HG03045 (cell line): ENCODE data around the gene AACS.
"Not testable (repeated sequence)": the region's sequence is repeated elsewhere in the genome, so short reads cannot be mapped to it uniquely, and the experiment has no call there.

Experiments used
- ATAC-seq: cut with Tn5 transposase; IDR thresholded peaks from one replicate; pipeline ENCODE4 v1.9.1; 2021; ENCODE audit warnings: mild to moderate bottlenecking, moderate library complexity; ENCODE audit not compliant: unreplicated experiment

AACS gene

DNA sequence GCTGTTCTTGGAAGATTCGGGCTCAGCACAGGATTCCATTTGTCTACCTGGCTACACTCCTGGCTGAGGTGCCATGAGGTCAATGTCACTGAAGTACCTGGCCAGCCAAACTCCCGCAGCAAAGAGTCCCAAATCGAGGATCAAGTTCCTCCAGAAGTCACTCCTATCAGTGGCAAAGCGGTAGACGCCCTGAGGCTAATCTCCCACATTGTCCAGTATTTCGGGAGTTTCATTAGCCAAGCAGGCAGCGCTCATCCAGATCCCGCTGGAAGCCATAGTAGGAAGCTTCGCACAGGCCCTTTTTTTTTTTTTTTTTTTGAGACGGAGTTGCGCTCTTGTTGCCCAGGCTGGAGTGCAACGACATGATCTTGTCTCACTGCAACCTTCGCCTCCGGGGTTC is 8.9 kb upstream of the AACS start:
- no peak for ATAC-seq

DNA sequence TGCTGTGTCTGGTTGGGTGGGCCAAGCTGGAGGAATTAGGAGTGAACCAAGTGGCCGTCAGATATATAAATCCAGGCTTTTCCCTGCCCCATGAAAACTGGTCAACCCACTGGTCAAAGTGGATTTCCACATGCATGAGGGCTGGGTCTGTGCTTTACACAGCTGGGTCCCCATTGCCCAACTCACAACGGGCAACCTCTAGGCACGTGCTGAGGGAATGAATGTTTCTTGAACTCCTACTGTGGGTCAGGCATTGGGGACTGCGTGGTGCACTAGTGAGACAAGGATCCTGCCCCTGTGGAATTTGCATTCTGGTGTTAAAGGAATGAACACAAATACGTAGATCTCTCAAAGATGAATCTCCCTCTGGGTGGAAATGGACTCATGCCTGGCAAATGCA is 7.5 kb upstream of the AACS start:
- no peak for ATAC-seq

GRCh38 chr12:125061229-125061628 is 4.0 kb upstream of the AACS start:
- ATAC-seq = no peak

- not testable (repeated sequence) for ATAC-seq
These were observed 1.7 kb upstream of the AACS start for GRCh38 chr12:125063522-125063921.

DNA sequence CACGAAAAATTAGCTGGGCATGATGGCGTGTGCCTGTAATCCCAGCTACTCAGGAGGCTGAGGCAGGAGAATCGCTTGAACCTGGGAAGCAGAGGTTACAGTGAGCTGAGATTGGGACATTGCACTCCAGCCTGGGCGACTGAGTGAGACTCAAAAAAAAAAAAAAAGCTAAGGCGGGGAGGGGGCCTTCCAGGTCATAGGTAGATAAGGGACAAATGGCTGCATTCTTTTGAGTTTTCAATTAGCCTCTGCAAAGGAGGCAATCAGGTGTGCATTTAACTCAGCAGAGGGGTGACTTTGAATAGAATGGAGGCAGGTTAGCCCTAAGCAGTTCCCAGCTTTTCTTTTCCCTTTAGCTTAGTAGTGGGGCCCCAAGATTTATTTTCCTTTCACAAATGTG is 743 bp upstream of the AACS start:
- no peak for ATAC-seq

DNA sequence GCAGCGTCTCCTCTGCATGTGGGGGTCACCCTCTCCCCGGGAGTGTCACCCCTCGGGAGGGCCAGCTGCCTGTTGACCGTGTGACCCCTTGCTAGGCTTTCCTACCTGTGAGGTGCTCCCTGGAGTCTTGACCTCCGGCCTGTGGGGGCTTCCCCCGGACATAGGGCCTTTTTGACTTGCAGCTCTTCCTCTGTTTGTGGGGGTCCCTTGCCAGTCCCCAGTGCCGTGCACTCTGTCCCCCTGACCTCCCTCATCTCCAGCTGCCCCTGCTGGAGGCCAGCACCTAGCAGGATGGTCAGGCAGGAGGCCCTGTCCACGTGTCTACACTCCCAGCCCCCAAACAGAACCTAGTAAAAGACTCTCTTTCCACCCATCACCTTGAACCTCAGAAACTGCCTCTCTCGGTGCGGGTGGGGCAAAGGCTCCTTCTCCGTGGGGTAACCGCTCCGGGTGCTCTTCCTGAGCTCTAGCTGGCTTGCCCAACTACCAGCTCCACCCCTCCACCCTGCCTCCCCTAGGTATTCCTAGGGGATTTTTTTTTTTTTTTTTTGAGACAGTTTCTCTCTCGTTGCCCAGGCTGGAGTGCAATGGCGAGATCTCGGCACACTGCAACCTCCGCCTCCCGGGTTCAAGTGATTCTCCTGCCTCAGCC is 810 bp downstream of the AACS start:
- ATAC-seq = no peak

GRCh38 chr12:125068391-125068790 is 3.2 kb downstream of the AACS start:
- ATAC-seq = no peak

GRCh38 chr12:125069616-125070015 is 4.4 kb downstream of the AACS start:
- ATAC-seq = no peak

- ATAC-seq = no peak
These were observed 4.9 kb downstream of the AACS start for GRCh38 chr12:125070112-125070511.

DNA sequence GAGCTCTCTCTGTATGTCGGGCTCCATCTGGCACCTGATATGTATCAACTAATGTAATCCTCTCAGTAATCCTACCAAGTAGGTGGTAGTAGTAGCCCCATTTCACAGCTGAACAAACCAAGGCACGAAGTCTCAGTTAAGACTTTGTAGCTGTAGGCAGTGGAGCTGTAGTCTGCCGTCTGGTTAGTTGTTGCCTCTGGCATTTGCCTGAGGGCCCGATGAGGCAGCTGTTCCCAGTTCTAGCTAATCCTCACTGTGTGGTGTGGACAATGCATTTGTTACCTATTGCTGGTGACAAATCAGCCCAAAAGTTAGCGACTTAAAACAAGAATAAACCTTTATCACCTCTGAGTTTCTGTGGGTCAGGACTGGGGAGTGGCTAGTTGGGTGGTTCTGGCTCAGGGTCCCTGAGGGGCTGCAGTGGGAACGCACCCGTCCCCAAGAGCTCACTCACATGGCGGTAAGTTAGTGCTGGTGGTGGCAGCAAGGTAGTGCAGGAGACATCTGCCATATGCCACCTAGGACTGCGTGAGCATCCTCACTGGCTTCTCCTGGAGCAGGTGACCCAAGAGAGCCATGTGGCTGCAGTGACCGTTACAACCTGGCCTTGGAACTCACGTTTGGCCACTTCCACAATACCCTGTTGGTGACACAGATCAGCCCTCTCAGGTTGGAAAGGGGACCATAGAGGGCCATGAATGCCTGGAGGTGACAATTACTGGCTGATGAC is 5.6 kb downstream of the AACS start:
- no peak for ATAC-seq

GRCh38 chr12:125071456-125071855 is 6.2 kb downstream of the AACS start:
- no peak for ATAC-seq

DNA sequence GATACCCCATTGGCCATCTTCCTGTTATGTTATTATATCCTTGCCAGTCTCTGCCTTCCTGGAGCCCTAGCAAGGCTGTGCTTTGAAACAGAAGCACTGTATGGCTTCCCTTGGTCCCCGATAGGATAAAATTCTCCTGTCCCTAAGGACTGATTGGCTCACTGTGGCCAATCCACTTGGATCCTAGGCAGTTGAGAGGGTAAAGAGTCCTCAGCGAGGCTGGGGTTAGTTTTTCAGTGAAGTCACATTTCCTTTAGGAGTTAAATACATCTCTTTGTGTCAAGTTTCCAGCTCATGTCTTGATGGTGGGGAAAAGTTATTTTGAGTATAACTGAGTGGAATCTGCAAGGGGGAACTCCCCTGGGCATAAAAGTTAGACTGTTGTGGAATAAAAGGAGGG is 7.3 kb downstream of the AACS start:
- ATAC-seq = no peak

- not testable (repeated sequence) for ATAC-seq
These were observed 9.1 kb downstream of the AACS start for GRCh38 chr12:125074294-125074693.

- no peak for ATAC-seq
These were observed 10.9 kb downstream of the AACS start for GRCh38 chr12:125076103-125076502.

DNA sequence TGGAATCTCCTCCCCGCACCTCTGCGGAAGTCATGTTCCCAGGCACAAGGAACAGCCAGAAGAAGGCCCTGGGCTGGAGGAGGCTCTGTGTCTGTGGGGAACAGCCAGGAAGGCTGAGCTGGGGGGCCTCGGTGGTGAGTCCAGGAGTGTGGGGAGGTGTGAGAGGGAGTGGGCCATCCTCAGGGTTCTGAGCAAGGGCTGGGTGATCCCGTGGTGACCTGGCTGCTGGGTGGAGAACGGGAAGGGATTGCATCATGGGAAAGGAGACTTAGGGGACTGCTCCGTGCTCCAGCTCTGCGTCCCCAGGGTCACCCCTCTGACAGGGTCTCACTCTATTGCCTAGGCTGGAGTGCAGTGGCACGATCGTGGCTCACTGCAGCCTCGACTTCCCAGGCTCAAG is 13.8 kb downstream of the AACS start:
- no peak for ATAC-seq

GRCh38 chr12:125079648-125080645 is 14.7 kb downstream of the AACS start:
- ATAC-seq = no peak

DNA sequence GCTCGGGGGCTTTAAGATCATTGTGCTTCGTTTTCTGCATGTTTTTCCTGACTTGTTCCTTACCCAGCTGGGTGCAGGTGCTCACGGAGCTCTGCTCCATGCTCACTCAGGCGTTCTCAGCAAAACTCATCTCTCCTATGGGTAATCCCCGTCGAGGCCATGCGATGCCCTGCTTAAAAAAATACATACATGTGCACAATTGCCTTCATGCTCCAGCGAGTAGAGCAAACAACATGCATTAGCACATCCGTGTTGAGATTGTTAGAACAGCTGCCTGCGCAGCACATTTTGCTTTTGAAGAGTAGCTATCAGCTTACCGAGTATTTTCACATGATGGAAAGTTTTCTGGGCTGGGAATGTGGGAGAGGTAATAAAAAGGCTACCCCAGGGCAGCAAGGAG is 16.2 kb downstream of the AACS start:
- no peak for ATAC-seq

GRCh38 chr12:125083072-125083471 is 17.8 kb downstream of the AACS start:
- ATAC-seq = no peak

- ATAC-seq = not testable (repeated sequence)
These were observed 23.0 kb downstream of the AACS start for GRCh38 chr12:125088199-125088598.

GRCh38 chr12:125089083-125089482 is 23.8 kb downstream of the AACS start:
- ATAC-seq = no peak

GRCh38 chr12:125089626-125090025 is 24.4 kb downstream of the AACS start:
- ATAC-seq = no peak
